Upper lobe of right lung (tissue), 1 donor: ENCODE measurements around the gene CCDC88C. TPM values are rescaled to one million over a fixed set of nuclear protein-coding genes. Genes with fewer than 3 reads are reported as not detected.

Source experiments
- ATAC-seq: fragments of 200-7000 bp; cut with Tn5 transposase; one replicate; pipeline ENCODE4 v1.9.1; 2020; ENCODE audit warnings: mild to moderate bottlenecking, moderate library complexity
- DNase-seq: peaks from one replicate; pipeline ENCODE4 v3.0.0-alpha.2; 2020
- H3K27ac ChIP-seq: fragments of 200-600 bp; one replicate; pipeline ENCODE4 v1.8.0; 2022
- H3K27me3 ChIP-seq: fragments of 200-600 bp; one replicate; pipeline ENCODE4 v1.8.0; 2022; ENCODE audit warnings: mild to moderate bottlenecking
- H3K36me3 ChIP-seq: fragments of 200-600 bp; one replicate; pipeline ENCODE4 v1.8.0; 2022
- H3K4me1 ChIP-seq: fragments of 200-600 bp; one replicate; pipeline ENCODE4 v1.8.0; 2022
- H3K4me3 ChIP-seq: fragments of 200-600 bp; one replicate; pipeline ENCODE4 v1.8.0; 2022; ENCODE audit warnings: mild to moderate bottlenecking
- H3K9me3 ChIP-seq: fragments of 200-600 bp; one replicate; pipeline ENCODE4 v1.8.0; 2022
- intact Hi-C: fragments of 100-400 bp; cut with DNase I; formaldehyde crosslinking; loops from one replicate; pipeline ENCODE4 v1.11.0; 2022
- total RNA-seq: library from RNA; stranded (reverse); fragmentation: NEBNext Ultra II Directional; extraction: Animal tissue kit (Norgen Biotek cat#: 25700); gene quantifications from one replicate; pipeline ENCODE4 v1.2.1, GENCODE V29; 2021
- TF ChIP-seq, protein P1 (sequence below): fragments of 200-600 bp; IDR thresholded peaks from one replicate; pipeline ENCODE4 v1.8.0; 2022; ENCODE audit warnings: antibody characterized with exemption
- donor health status: DM: no; HTN: yes; CAD: no; lungs with severe emphysema.

CCDC88C gene
- total RNA-seq, 1 donor from 2014 or later, result 34.1 TPM

DNA sequence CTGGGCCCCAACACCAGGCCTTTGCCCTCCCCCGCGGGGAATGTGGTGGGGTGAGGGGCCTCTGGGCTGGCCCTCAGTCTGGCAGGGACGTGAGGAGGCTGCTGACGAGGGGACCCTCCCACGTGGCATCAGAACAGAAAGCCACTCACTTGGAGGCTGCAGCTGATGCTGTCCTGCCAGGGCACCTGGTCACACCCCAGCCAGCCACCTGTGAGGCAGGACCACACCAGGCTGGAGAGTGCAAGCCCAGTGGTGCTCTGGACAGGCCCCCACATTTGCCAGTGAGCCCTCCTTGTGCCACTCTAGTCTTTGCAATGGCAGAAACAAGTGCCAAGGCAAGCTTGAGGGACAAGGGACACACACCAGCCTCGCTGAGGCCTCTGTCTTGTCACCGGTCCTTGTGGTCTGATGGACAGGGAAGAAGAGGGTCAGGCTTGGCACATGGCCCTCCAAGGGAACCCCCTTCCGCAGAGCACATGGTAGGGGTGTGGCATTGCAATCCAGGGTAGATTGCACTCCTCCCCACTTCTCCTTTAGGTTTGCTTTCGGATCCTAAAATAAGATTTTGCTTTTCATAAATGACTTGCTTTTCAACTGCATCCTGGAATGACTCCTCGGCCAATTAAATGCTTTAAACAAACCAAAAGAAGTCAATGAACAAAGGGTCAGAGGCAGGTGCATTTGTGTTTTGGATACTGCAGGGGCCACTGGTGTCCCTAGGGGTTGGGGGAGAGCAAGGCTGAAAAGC is 53.7 kb downstream of the CCDC88C start:
- peaks cover 59% of the 10 kb centered on the region for H3K4me1 ChIP-seq
- peak; percentile 75 for ATAC-seq
- intact Hi-C loops, result no loop called here

DNA sequence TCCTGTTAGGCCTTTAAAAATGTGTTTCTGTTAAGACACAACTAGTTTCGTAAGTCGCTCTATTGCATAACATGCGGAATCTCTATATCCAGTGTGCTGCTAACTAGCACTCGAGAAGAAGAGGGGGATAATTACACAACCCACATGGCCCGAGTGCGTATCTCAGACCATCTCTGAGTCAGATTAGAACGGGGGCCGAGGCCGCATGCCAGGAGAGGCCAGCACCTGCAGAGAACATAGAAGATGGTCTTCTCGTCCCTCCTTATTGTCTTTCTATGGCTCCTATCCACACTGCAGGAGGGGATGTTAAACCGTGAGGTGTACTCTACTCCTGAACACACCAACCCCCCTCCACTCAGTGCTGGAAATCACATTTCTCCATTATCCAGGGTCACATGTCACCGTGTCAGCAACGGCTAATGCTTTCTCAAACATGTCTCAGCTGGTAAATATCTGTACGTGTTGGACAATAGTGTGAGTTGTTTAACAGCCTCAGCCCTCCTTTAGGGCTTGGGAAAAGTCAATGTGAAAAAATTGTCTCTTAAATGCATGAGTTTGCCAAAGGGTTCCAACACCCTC is 56.3 kb downstream of the CCDC88C start:
- TF ChIP-seq, protein P1, sequence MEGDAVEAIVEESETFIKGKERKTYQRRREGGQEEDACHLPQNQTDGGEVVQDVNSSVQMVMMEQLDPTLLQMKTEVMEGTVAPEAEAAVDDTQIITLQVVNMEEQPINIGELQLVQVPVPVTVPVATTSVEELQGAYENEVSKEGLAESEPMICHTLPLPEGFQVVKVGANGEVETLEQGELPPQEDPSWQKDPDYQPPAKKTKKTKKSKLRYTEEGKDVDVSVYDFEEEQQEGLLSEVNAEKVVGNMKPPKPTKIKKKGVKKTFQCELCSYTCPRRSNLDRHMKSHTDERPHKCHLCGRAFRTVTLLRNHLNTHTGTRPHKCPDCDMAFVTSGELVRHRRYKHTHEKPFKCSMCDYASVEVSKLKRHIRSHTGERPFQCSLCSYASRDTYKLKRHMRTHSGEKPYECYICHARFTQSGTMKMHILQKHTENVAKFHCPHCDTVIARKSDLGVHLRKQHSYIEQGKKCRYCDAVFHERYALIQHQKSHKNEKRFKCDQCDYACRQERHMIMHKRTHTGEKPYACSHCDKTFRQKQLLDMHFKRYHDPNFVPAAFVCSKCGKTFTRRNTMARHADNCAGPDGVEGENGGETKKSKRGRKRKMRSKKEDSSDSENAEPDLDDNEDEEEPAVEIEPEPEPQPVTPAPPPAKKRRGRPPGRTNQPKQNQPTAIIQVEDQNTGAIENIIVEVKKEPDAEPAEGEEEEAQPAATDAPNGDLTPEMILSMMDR, result no peak
- intact Hi-C loops, result no loop called here
- H3K27ac ChIP-seq, result peak overlapping the region; percentile 67
- ATAC-seq (peak; percentile 79), DNase-seq (peak; percentile 83)
- H3K9me3 ChIP-seq, result no peaks in the 10 kb centered on the region
- H3K4me1 ChIP-seq, result peaks cover 35% of the 10 kb centered on the region
- no peak overlapping the region for H3K4me3 ChIP-seq
- H3K36me3 ChIP-seq, result no peaks in the 10 kb centered on the region
- H3K27me3 ChIP-seq, result no peaks in the 10 kb centered on the region

More for the DNA sequence above, 53.7 kb downstream of the CCDC88C start:
- no peaks in the 10 kb centered on the region for H3K9me3 ChIP-seq
- no peak overlapping the region for H3K4me3 ChIP-seq
- TF ChIP-seq, protein P1, result no peak
- DNase-seq, result no peak
- no peaks in the 10 kb centered on the region for H3K27me3 ChIP-seq
- no peaks in the 10 kb centered on the region for H3K36me3 ChIP-seq
- H3K27ac ChIP-seq, result no peak overlapping the region

DNA sequence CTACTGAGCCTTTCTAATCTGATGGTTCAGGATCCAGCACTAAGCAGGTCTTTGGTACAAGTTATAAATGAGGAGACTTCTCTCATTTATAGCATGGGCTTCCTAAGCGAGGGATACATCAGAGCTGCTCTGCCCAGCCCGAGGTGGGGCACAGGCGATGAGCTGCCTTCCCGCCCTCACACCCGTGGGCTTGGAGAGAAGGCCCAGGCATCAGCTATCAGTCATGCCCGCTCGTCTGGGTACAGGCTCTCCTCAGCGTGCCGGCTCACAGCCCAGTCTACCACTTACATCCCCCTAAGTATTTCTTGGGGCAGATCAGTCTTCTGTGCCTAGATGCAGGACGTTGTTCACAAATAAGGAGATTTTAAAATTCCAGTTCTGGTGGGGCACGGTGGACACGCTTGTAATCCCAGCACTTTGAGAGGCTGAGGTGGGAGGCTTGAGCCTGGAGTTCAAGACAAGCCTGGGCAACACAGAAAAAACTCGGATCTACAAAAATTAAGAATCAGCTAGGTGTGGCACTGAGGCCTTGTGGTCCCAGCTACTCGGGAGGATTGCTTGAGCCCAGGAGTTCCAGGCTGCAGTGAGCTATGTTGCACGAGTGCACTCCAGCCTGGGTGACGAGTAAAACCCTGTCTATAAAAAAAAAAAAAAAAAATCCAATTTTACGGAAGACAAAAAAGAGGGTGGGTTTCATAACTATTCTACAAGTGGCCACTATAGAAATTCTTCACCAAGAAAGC is 57.0 kb downstream of the CCDC88C start:
- peak overlapping the region; percentile 76 for H3K27ac ChIP-seq

DNA sequence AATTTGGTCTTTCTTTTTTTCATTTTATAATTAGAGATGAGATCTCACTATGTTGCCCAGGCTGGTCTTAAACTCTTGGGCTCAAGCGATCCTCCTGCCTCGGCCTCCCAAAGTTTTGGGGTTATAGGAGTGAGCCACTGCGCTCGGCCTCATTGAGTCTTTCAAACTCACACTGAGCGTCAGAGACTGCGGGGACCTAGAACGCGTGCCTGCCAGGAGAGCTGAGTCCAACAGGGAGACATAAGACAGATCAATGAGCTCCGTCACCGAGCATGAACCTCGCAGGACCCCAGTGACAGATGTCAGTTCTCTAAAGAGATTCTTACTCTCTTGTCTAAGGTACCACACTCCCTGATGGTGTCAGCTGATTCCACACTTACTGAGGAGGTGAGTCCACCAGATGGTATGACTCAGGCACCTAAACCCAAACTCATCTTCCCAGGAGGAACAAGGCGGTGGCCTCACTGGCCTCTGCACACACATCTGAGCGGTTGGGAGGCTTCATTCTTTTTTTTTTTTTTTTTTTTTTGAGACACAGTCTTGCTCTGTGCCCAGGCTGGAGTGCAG is 58.9 kb downstream of the CCDC88C start:
- H3K4me3 ChIP-seq, result no peak overlapping the region
- ATAC-seq (no peak), DNase-seq (no peak)
- no peak overlapping the region for H3K27ac ChIP-seq
- no peaks in the 10 kb centered on the region for H3K9me3 ChIP-seq
- H3K36me3 ChIP-seq, result no peaks in the 10 kb centered on the region
- intact Hi-C loops, result no loop called here
- H3K27me3 ChIP-seq, result no peaks in the 10 kb centered on the region
- peaks cover 22% of the 10 kb centered on the region for H3K4me1 ChIP-seq
- TF ChIP-seq, protein P1, result no peak

More for the DNA sequence above, 57.0 kb downstream of the CCDC88C start:
- intact Hi-C loops, result no loop called here
- ATAC-seq (peak; percentile 33), DNase-seq (no peak)
- TF ChIP-seq, protein P1, result no peak
- Histone ChIP-seq H3K9me3 (no peaks in the 10 kb centered on the region), H3K4me3 (no peak overlapping the region), H3K36me3 (no peaks in the 10 kb centered on the region), H3K4me1 (peaks cover 33% of the 10 kb centered on the region), H3K27me3 (no peaks in the 10 kb centered on the region)

DNA sequence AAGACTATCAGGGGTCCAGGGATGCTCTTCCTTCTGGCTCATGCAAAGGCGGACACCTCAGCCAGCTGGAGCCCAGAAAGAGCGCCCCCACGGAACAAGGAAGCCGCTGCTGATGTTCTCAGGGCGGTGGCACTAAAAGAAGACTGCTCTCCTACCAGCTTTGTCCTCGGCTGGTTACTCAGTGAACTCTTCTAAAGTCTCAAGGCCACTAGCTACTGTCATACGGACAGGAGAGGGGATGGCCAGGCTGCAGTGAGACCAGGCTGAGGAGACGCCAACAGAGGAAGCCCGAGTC is 59.6 kb downstream of the CCDC88C start:
- no peak for DNase-seq
- ATAC-seq, result no peak
- no peak overlapping the region for H3K4me3 ChIP-seq
- intact Hi-C loops, result no loop called here
- peaks cover 21% of the 10 kb centered on the region for H3K4me1 ChIP-seq
- no peaks in the 10 kb centered on the region for H3K9me3 ChIP-seq
- TF ChIP-seq, protein P1, result no peak
- no peak overlapping the region for H3K27ac ChIP-seq
- no peaks in the 10 kb centered on the region for H3K36me3 ChIP-seq
- H3K27me3 ChIP-seq, result no peaks in the 10 kb centered on the region
